Measurements from ENCODE around the gene LAMA5. TPM values are rescaled to one million over a fixed set of nuclear protein-coding genes. Genes with fewer than 3 reads are reported as not detected.

LAMA5 gene
- total RNA-seq, 1 donor from 2014 or later, result 12.1 TPM

- H3K4me1 ChIP-seq, result no peaks in the 10 kb centered on the region
- no peak overlapping the region for H2AFZ ChIP-seq (replicated peaks)
- no peaks in the 10 kb centered on the region for H3K9me3 ChIP-seq (ENCODE audit: low read depth)
- Mint-ChIP-seq H3K27me3 (ENCODE audit: insufficient read depth, low read depth) (no peaks in the 10 kb centered on the region), H3K9me3 (no peaks in the 10 kb centered on the region), H3K27ac (no peak overlapping the region), H3K36me3 (no peaks in the 10 kb centered on the region), H3K4me1 (no peaks in the 10 kb centered on the region), H3K4me3 (no peak overlapping the region)
- H3K36me3 ChIP-seq, result no peaks in the 10 kb centered on the region
- no peak overlapping the region for H3K4me3 ChIP-seq
- H3K27ac ChIP-seq, result no peak overlapping the region
- no peaks in the 10 kb centered on the region for H4K20me1 ChIP-seq (ENCODE audit: low read depth)
- H3K27me3 ChIP-seq, result no peaks in the 10 kb centered on the region
- no peak overlapping the region for H3K9ac ChIP-seq
- no peak overlapping the region for H3K4me2 ChIP-seq
- no peaks in the 10 kb centered on the region for H3K79me2 ChIP-seq (ENCODE audit: low read depth)
- no peak for TF ChIP-seq EZH2phosphoT487 (IDR thresholded peaks at IDR 0.05)
- no peak for TF ChIP-seq EZH2 (IDR thresholded peaks at IDR 0.05)
- no peak for TF ChIP-seq CTCF (IDR thresholded peaks at IDR 0.05)
- no peak for DNase-seq (ENCODE audit: low spot score)
- H3F3A ChIP-seq (ENCODE audit: low read depth), result no peaks in the 10 kb centered on the region
Measured at GRCh38 chr20:62332989-62333819, 33.9 kb downstream of the LAMA5 start.

- H3K27ac ChIP-seq, result no peak overlapping the region
- no peaks in the 10 kb centered on the region for H3K9me3 ChIP-seq (ENCODE audit: low read depth)
- no peak for DNase-seq (ENCODE audit: low spot score)
- H2AFZ ChIP-seq (replicated peaks), result no peak overlapping the region
- Mint-ChIP-seq H3K27ac (no peak overlapping the region), H3K36me3 (no peaks in the 10 kb centered on the region), H3K27me3 (ENCODE audit: insufficient read depth, low read depth) (no peaks in the 10 kb centered on the region), H3K9me3 (no peaks in the 10 kb centered on the region), H3K4me3 (no peak overlapping the region), H3K4me1 (no peaks in the 10 kb centered on the region)
- no peaks in the 10 kb centered on the region for H3K79me2 ChIP-seq (ENCODE audit: low read depth)
- H3K9ac ChIP-seq, result no peak overlapping the region
- no peak overlapping the region for H3K4me3 ChIP-seq
- no peak for TF ChIP-seq CTCF (IDR thresholded peaks at IDR 0.05)
- TF ChIP-seq EZH2 (IDR thresholded peaks at IDR 0.05), result no peak
- TF ChIP-seq EZH2phosphoT487 (IDR thresholded peaks at IDR 0.05), result no peak
- no peaks in the 10 kb centered on the region for H4K20me1 ChIP-seq (ENCODE audit: low read depth)
- no peak overlapping the region for H3K4me2 ChIP-seq
- no peaks in the 10 kb centered on the region for H3K36me3 ChIP-seq
- no peaks in the 10 kb centered on the region for H3F3A ChIP-seq (ENCODE audit: low read depth)
- no peaks in the 10 kb centered on the region for H3K4me1 ChIP-seq
- H3K27me3 ChIP-seq, result no peaks in the 10 kb centered on the region
Measured at GRCh38 chr20:62332421-62332820, 34.7 kb downstream of the LAMA5 start.

DNA sequence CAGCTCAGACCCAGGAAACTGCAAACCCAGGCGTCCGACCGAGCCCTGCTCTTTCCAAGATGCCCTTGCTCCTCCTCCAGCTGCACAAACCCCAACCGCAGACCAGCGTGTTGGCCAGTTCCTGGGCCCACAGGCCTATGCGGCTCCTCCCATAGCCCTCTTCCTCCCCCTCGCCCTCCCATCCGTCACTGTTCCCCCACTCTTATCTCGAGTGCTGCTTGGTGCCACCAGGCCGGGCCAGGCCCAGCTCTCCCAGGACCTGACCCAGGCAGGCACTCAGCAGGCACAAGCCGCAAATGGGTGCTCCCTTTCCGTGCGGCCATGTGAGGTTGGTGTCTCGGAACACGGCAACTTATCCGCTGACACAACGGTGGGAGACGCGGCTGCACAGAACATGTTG is 35.8 kb downstream of the LAMA5 start:
- Histone ChIP-seq H4K20me1 (ENCODE audit: low read depth) (no peaks in the 10 kb centered on the region), H3K4me2 (no peak overlapping the region), H3K27me3 (no peaks in the 10 kb centered on the region), H2AFZ (replicated peaks) (no peak overlapping the region), H3K79me2 (ENCODE audit: low read depth) (no peaks in the 10 kb centered on the region), H3K9me3 (ENCODE audit: low read depth) (no peaks in the 10 kb centered on the region), H3K4me1 (no peaks in the 10 kb centered on the region), H3K9ac (no peak overlapping the region), H3K27ac (no peak overlapping the region), H3K4me3 (no peak overlapping the region), H3F3A (ENCODE audit: low read depth) (no peaks in the 10 kb centered on the region), H3K36me3 (no peaks in the 10 kb centered on the region)
- no peaks in the 10 kb centered on the region for H3K9me3 Mint-ChIP-seq
- H3K27me3 Mint-ChIP-seq (ENCODE audit: insufficient read depth, low read depth), result no peaks in the 10 kb centered on the region
- no peak overlapping the region for H3K4me3 Mint-ChIP-seq
- H3K4me1 Mint-ChIP-seq, result no peaks in the 10 kb centered on the region
- no peak for TF ChIP-seq CTCF (IDR thresholded peaks at IDR 0.05)
- no peaks in the 10 kb centered on the region for H3K36me3 Mint-ChIP-seq
- DNase-seq (ENCODE audit: low spot score), result no peak
- peak overlapping the region; percentile 79 for H3K27ac Mint-ChIP-seq

Measured in neural progenitor cell (in vitro differentiated cells).